Tracheal epithelial cell (primary cell): ENCODE results near the gene PDIK1L. TPM values are rescaled to one million over a fixed set of nuclear protein-coding genes. Genes with fewer than 3 reads are reported as not detected.

ENCODE experiments used
- total RNA-seq: library from RNA; depleted of rRNA; stranded (reverse); fragments of >200 nt; gene quantifications from 2 replicates; pipeline ENCODE4 v1.2.1, GENCODE V29; 2014

Gene PDIK1L
- total RNA-seq: 3.6 and 7.9 TPM in 2 replicates

GRCh38 chr1:26111530-26112406 is at the start of gene PDIK1L:
PDIK1L (plus strand) TSS chr1:26111824; CDS start chr1:26114309, 2,485 bp downstream.

GRCh38 chr1:26067432-26067911 is 44.2 kb upstream of the PDIK1L start, which contains the start of gene TRIM63:
TRIM63 (minus strand) TSS chr1:26067630; CDS start chr1:26067494, 136 bp downstream.

GRCh38 chr1:26158908-26159742 is 47.5 kb downstream of the PDIK1L start, which contains the start of gene FAM110D:
FAM110D (plus strand) TSS chr1:26159079; CDS start chr1:26161292, 2,213 bp downstream.

GRCh38 chr1:26168410-26169197 is 57.0 kb downstream of the PDIK1L start, which contains the start of gene C1orf232:
C1orf232 (minus strand) TSS chr1:26168963; CDS start chr1:26168499, 464 bp downstream.

GRCh38 chr1:26169669-26170471 is 58.2 kb downstream of the PDIK1L start, which contains the start of gene ZNF593:
ZNF593 (plus strand) TSS chr1:26169908; CDS start chr1:26169984, 76 bp downstream.

GRCh38 chr1:26171084-26172072 is 59.8 kb downstream of the PDIK1L start, which contains the start of gene ZNF593OS:
ZNF593OS (minus strand) TSS chr1:26171832; CDS start chr1:26171661, 171 bp downstream.

Other genes with a start within 250 kb of the PDIK1L start
- 12.3 and 19.6 TPM in 2 replicates for gene PAQR7, start 236.1 kb upstream of the PDIK1L start, total RNA-seq
- gene STMN1, start 205.4 kb upstream of the PDIK1L start, total RNA-seq: 15.8 and 41.7 TPM in 2 replicates
- 14.2 and 17.9 TPM in 2 replicates for gene PAFAH2, start 113.8 kb upstream of the PDIK1L start, total RNA-seq
- under 0.01 TPM in 1 of 2 replicates, not detected in the other for gene EXTL1, start 90.0 kb upstream of the PDIK1L start, total RNA-seq
- gene SLC30A2, start 65.7 kb upstream of the PDIK1L start, total RNA-seq: 0.48 TPM in 1 of 2 replicates, not detected in the other
- not detected in 2 replicates for gene TRIM63, start 44.2 kb upstream of the PDIK1L start, total RNA-seq
- under 0.01 TPM in 1 of 2 replicates, not detected in the other for gene FAM110D, start 47.3 kb downstream of the PDIK1L start, total RNA-seq
- not detected in 2 replicates for gene C1orf232, start 57.1 kb downstream of the PDIK1L start, total RNA-seq
- 40.3 and 59.3 TPM in 2 replicates for gene ZNF593, start 58.1 kb downstream of the PDIK1L start, total RNA-seq
- gene ZNF593OS, start 60.0 kb downstream of the PDIK1L start, total RNA-seq: not detected in 2 replicates
- 14.7 and 23.9 TPM in 2 replicates for gene CNKSR1, start 65.7 kb downstream of the PDIK1L start, total RNA-seq
- not detected in 2 replicates for gene CATSPER4, start 78.8 kb downstream of the PDIK1L start, total RNA-seq
- 9.9 and 11.7 TPM in 2 replicates for gene CEP85, start 122.4 kb downstream of the PDIK1L start, total RNA-seq
- gene SH3BGRL3, start 168.3 kb downstream of the PDIK1L start, total RNA-seq: 15.1 and 27.2 TPM in 2 replicates
- 1.2 and 1.9 TPM in 2 replicates for gene UBXN11, start 194.8 kb downstream of the PDIK1L start, total RNA-seq
- gene CD52, start 206.1 kb downstream of the PDIK1L start, total RNA-seq: not detected in 2 replicates
- 36.9 and 51.1 TPM in 2 replicates for gene CRYBG2, start 242.3 kb downstream of the PDIK1L start, total RNA-seq